Measurements from ENCODE around the gene SDCBP2.

SDCBP2 gene

DNA sequence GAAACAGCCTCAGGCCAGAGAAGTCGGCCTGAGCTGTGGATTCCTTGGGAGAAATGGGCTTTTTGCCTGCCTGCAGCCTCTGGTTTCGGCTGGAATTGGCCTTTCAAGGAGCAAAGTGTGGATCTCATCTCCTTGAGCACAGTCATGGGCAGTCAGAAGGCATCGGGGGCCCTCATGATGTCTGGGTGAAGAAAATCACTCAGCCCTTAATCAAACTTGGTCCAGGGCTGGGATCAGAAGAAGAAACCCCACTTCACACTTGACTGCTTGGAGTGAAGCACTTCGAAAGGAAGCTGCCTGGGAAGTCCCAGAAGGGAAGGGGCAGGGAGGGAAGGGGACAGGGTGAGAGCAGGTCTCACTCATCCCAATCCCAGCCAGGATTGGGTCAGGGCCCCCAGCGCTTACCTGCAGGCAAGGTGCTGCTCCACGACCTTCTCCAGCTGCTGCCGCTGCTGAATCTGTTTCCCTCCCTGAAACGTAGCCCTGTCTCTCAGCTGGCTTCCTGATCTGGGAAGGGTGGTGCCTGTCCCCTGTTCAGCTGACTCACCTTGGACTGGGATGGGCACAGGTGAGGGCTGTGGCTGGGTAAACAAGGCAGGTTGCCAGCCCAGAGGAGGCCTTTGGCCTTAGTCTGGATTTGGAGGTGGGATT, at the start of gene SDCBP2:
Gene SDCBP2, minus strand, starts transcription at position 460 of the 651 bp plus-strand sequence. CDS start 8,723 bp downstream, outside the sequence.
- DNase-seq (ENCODE audit: low spot score), result no peak

DNA sequence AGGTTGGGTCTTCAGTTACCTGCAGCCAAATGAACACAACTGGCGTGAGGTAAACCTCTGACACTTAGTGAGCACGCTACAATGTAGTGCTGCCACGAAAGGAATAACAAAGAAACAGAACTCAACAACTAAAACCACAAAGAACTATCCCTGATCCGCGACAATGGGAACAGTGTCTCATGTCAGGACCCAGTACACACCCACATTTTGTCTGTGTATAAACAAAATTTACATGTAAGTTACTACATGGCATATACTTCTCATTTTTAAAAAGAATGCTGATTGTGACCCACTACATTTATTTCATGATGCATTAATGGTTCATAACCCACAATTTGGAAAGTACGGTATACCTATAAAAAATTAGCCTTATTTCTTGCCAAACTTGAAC, 49.8 kb upstream of the SDCBP2 start:
- no peak for DNase-seq (ENCODE audit: low spot score)

- DNase-seq (ENCODE audit: low spot score), result no peak
These were observed 49.2 kb upstream of the SDCBP2 start for GRCh38 chr20:1377984-1378734.

DNA sequence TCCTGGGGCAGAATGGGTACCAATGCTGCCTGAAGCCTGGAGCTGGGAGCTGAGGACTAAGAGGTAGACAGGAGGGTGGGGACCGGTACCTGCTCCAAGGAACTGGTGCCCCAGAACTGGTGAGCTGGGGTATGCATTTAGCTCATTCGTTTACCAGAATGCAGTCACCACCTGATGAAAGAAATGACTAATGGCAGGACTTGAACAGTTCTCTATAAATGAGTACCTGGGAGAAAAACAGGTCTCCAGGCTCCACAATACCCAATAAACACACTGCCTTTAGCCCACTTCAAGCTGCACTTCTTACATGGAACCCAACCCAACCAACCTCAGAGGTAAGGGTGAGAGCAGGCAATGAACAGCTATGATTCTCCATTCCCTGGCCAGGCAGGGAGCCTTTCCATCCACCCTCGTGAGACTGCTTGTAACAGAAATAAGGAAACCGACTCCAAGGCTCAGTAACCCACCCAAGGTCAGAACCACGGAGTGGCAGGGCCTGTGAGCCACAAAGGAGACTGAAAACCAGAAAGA, 48.5 kb upstream of the SDCBP2 start:
- no peak for DNase-seq (ENCODE audit: low spot score)

GRCh38 chr20:1376408-1377270, 47.7 kb upstream of the SDCBP2 start:
- DNase-seq (ENCODE audit: low spot score), result peak; percentile 50

- no peak for DNase-seq (ENCODE audit: low spot score)
These were observed 47.1 kb upstream of the SDCBP2 start for GRCh38 chr20:1376007-1376406.

GRCh38 chr20:1375515-1375914, 46.6 kb upstream of the SDCBP2 start:
- DNase-seq (ENCODE audit: low spot score), result no peak

DNA sequence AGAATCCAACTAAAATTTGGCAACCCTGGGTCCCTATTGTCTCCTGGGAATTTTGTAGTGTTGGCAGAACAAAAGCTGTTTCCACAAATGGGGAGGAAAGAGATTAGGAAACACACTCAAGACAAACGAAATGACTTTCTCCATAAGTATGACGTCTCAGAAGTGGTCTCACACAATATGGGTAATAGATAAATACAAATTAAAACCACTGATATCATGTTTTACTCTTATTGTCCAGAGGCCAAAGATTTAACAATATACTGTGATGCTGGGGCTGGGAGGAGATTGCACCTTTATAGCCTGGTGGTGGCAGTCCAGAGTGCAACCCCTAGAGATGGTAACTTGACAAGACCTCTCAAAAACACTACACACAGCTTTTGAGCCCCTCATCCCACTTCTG, 45.3 kb upstream of the SDCBP2 start:
- peak; percentile 27 for DNase-seq (ENCODE audit: low spot score)

- DNase-seq (ENCODE audit: low spot score), result no peak
These were observed 44.7 kb upstream of the SDCBP2 start for GRCh38 chr20:1373614-1374013.

GRCh38 chr20:1373036-1373435, 44.1 kb upstream of the SDCBP2 start:
- no peak for DNase-seq (ENCODE audit: low spot score)

DNA sequence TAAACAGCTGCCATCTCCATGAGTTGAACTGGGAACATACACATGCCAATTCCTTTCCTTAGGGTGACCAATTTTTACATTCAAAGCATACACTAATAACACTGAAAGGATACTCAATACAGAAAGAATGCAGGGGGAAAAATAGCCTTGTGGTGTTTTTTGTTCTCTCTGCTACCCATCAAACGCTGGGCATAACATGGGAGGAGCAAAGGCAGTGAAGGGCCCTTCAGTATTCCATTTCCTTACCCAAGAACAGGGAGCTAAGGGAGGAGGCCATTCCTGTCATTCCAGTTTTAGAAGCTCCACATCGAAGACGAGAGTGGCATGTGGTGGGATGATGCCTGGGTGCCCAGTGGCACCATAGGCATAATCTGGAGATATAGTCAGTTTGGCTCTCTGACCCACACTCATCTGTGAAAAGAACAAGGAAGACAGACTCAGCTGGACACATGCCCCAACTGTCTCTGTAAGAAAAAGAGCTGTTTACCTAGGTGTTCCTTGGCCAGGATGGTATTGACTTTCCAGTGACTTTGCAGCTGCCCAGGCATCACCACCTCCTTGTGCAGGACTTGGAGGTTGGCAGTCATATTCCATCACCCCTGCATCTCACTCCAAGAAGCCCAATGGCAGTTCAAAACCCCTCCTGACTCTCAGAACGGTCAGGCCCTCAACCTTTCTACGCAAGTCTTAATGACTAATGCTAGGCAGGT, 43.0 kb upstream of the SDCBP2 start:
- DNase-seq (ENCODE audit: low spot score), result no peak

GRCh38 chr20:1371202-1371782, 42.4 kb upstream of the SDCBP2 start:
- no peak for DNase-seq (ENCODE audit: low spot score)

DNA sequence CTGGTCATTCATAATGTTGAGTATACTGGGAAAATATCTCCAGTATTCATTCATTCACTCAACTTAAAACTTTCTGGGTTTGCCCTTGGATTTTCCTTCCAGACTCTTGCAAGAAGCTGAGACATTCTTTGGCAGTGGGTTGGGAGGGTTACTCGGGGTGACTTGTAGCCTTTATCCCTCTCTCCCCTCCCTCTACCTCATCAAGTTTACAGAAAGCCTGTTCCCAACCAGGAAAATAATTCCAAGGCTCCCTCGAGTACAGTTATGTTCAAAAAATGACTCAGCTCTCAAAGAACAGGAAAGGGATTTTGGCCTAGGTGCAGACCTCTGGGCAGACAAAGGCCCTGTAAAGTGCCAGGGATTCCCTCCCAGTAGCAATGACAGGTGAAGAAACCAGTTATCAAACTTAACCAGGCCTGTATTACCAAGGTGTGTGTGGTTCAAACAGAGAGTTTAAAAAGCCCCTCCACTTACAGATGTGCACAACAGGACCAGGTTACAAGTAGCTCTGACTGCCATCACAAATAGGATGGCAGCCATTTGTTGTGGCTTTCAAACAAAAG, 41.7 kb upstream of the SDCBP2 start:
- DNase-seq (ENCODE audit: low spot score), result no peak

DNA sequence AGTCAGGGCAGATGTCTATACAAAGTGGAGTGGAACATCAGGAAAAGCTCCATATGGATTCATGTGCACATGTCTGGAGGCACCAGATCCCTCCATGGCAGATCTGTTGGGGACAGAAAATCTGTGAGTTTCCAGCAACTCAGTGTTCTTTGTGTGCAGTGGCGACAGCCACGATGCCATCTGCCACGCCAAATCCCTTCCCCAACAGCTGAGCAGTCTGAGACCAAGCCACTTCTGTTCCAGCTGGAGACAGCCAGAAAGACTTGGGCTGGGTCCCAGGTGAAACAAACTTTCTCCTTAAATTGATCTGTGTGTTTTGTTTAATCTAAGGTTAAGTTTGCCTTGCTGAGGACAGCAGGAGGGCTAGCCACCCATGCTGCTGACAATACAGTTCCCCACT, 41.0 kb upstream of the SDCBP2 start:
- no peak for DNase-seq (ENCODE audit: low spot score)

- no peak for DNase-seq (ENCODE audit: low spot score)
These were observed 39.7 kb upstream of the SDCBP2 start for GRCh38 chr20:1368448-1369199.

GRCh38 chr20:1367479-1367878, 38.5 kb upstream of the SDCBP2 start:
- no peak for DNase-seq (ENCODE audit: low spot score)

GRCh38 chr20:1364106-1364505, 35.2 kb upstream of the SDCBP2 start:
- DNase-seq (ENCODE audit: low spot score), result no peak

DNA sequence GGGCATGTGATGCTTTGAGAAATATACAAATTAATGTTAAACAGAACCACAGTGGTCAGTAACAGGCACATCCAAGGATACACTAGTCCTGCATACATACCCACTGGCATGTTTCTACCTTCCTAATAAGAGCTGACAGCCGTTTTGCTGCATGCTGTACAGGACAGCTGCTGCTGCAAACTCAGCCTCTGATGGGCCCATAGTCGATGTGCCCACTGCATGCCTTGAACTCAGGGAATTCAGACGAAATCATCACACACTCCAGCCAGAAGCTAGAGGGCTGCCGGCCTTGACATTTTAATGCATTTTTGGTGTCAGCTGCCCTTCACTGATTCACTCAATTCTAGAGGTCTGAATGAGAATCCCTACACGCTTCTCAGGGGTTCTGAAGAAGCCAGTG, 34.6 kb upstream of the SDCBP2 start:
- no peak for DNase-seq (ENCODE audit: low spot score)

DNA sequence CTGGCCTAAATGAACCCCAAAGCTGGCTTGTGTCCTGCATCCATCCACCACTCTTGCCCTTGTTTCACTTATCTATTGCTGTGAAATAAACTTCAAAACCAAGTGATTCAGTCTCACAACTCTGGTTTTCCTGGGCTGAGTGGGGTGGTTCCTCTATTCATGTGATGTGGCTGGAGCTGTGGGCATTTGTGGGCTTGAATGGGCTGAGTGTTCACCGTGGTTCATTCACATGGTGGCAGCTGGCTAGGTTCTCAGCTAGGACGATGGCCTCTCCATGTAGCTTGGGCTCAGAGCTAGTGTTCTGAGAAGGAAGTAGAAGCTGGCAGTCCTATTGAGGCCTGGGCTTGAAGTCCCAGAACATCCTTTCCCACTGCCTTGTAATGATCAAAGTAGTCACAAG, 33.5 kb upstream of the SDCBP2 start:
- no peak for DNase-seq (ENCODE audit: low spot score)

GRCh38 chr20:1360094-1360846, 31.3 kb upstream of the SDCBP2 start:
- no peak for DNase-seq (ENCODE audit: low spot score)
